Activated CD4-positive, alpha-beta T cell treated with anti-CD3 and anti-CD28 coated beads for 36 hours (primary cell): ENCODE data around the gene G0S2. TPM values are rescaled to one million over a fixed set of nuclear protein-coding genes. Genes with fewer than 3 reads are reported as not detected.
"Not testable (repeated sequence)": the region's sequence is repeated elsewhere in the genome, so short reads cannot be mapped to it uniquely, and the experiment has no call there.

Experiments
- ATAC-seq: fragments of 200-7000 bp; cut with Tn5 transposase; one replicate; pipeline ENCODE4 v1.10.0; 2021; ENCODE audit warnings: mild to moderate bottlenecking, moderate library complexity
- CTCF ChIA-PET: fragments of 350-600 bp; sonication (Branson Sonifier 250); formaldehyde crosslinking; loops from one replicate; lab custom pipeline; 2021; ENCODE audit warnings: antibody characterized with exemption; lab: Charles Lee
- POLR2A ChIA-PET: fragments of 350-600 bp; sonication (Branson Sonifier 250); formaldehyde crosslinking; loops from one replicate; lab custom pipeline; 2021; ENCODE audit warnings: antibody characterized with exemption, inconsistent platforms; lab: Charles Lee
- DNase-seq: peaks from one replicate; pipeline ENCODE4 v3.0.0-alpha.2; 2020
- H3K27ac Mint-ChIP-seq: one replicate; pipeline ENCODE4 v1.8.0; 2021; ENCODE audit warnings: mixed read lengths
- H3K27me3 Mint-ChIP-seq: one replicate; pipeline ENCODE4 v1.8.0; 2021; ENCODE audit warnings: mixed read lengths
- H3K36me3 Mint-ChIP-seq: one replicate; pipeline ENCODE4 v1.8.0; 2021; ENCODE audit warnings: low read depth, mixed read lengths
- H3K4me1 Mint-ChIP-seq: one replicate; pipeline ENCODE4 v1.8.0; 2021; ENCODE audit warnings: mixed read lengths
- H3K4me3 Mint-ChIP-seq: one replicate; pipeline ENCODE4 v1.8.0; 2021; ENCODE audit warnings: mild to moderate bottlenecking, moderate library complexity, mixed read lengths
- H3K9me3 Mint-ChIP-seq: one replicate; pipeline ENCODE4 v1.8.0; 2021; ENCODE audit warnings: low read depth, mixed read lengths
- intact Hi-C, 2 experiments: fragments of 100-400 bp; cut with DNase I in 1 of 2; cut with micrococcal nuclease in 1 of 2; formaldehyde crosslinking; loops; one replicate each; pipeline versions ENCODE4 v1.14.2 to v1.15.1; 2022 to 2024; cut with DNase I, micrococcal nuclease
- total RNA-seq, 2 experiments: library from RNA; stranded (reverse); gene quantifications; one replicate each; pipeline ENCODE4 v1.2.3, GENCODE V29; 2021

G0S2 gene
- total RNA-seq, 2 experiments from 2014 or later, result 21.9 to 22.8 TPM

- Mint-ChIP-seq H3K9me3 (no peaks in the 10 kb centered on the region), H3K27me3 (no peaks in the 10 kb centered on the region), H3K27ac (no peak overlapping the region), H3K4me1 (peaks cover 56% of the 10 kb centered on the region), H3K36me3 (no peaks in the 10 kb centered on the region), H3K4me3 (no peak overlapping the region)
- ChIA-PET POLR2A (no interaction called here), CTCF (interaction anchor here (0.5 to 2.7 kb wide), 10 partner anchors 14 to 119 kb away, joined by 3 to 12 read pairs (median 4); no protein-coding TSS in a partner anchor)
- ATAC-seq (no peak), DNase-seq (no peak)
- intact Hi-C loops, result loop anchor here in 1 of 2 experiments (2.0 kb wide), 1 partner anchor 14 kb away; the partner anchor contains the start of gene G0S2
Measured at GRCh38 chr1:209688746-209689234, 13.6 kb downstream of the G0S2 start.

- intact Hi-C loops, result loop anchor here in 1 of 2 experiments (2.0 kb wide), 1 partner anchor 15 kb away; the partner anchor contains the start of gene G0S2
- DNase-seq, result no peak
Measured at GRCh38 chr1:209689477-209689876, 14.3 kb downstream of the G0S2 start.

GRCh38 chr1:209691237-209691636 is 16.0 kb downstream of the G0S2 start:
- H3K36me3 Mint-ChIP-seq, result no peaks in the 10 kb centered on the region
- DNase-seq (no peak), ATAC-seq (no peak)
- ChIA-PET POLR2A (interaction anchor here (0.6 kb wide), 1 partner anchor 62 kb away, joined by 4 read pairs; no protein-coding TSS in a partner anchor), CTCF (interaction anchor here (0.9 to 4.0 kb wide), 16 partner anchors 9 to 125 kb away, joined by 3 to 21 read pairs (median 4); partner anchors contain the start of genes G0S2 and LAMB3)
- H3K27me3 Mint-ChIP-seq, result no peaks in the 10 kb centered on the region
- H3K27ac Mint-ChIP-seq, result no peak overlapping the region
- intact Hi-C loops, result loop anchor here in 1 of 2 experiments (5.0 kb wide), 1 partner anchor 136 kb away; the partner anchor contains the start of gene UTP25
- H3K4me3 Mint-ChIP-seq, result no peak overlapping the region
- no peaks in the 10 kb centered on the region for H3K9me3 Mint-ChIP-seq
- H3K4me1 Mint-ChIP-seq, result peaks cover 42% of the 10 kb centered on the region

More at GRCh38 chr1:209689477-209689876, 14.3 kb downstream of the G0S2 start:
- no peaks in the 10 kb centered on the region for H3K27me3 Mint-ChIP-seq
- CTCF ChIA-PET, result interaction anchor here (0.8 to 2.7 kb wide), 10 partner anchors 13 to 120 kb away, joined by 3 to 12 read pairs (median 3); no protein-coding TSS in a partner anchor
- no peak for ATAC-seq
- H3K4me1 Mint-ChIP-seq, result peaks cover 57% of the 10 kb centered on the region
- H3K4me3 Mint-ChIP-seq, result no peak overlapping the region
- H3K9me3 Mint-ChIP-seq, result no peaks in the 10 kb centered on the region
- no peaks in the 10 kb centered on the region for H3K36me3 Mint-ChIP-seq
- no peak overlapping the region for H3K27ac Mint-ChIP-seq
- POLR2A ChIA-PET, result interaction anchor here (0.6 kb wide), 1 partner anchor 8 kb away, joined by 3 read pairs; no protein-coding TSS in a partner anchor

GRCh38 chr1:209692296-209692695 is 17.1 kb downstream of the G0S2 start:
- DNase-seq, result no peak
- POLR2A ChIA-PET, result no interaction called here
- H3K36me3 Mint-ChIP-seq, result no peaks in the 10 kb centered on the region

GRCh38 chr1:209692745-209693504 is 17.7 kb downstream of the G0S2 start:
- H3K27me3 Mint-ChIP-seq, result no peaks in the 10 kb centered on the region
- no peaks in the 10 kb centered on the region for H3K9me3 Mint-ChIP-seq
- intact Hi-C loops, result loop anchor here (1.0 to 5.0 kb wide), 9 partner anchors 46 to 134 kb away; partner anchors contain the start of gene UTP25 (in 1 of the 2)
- peaks cover 40% of the 10 kb centered on the region for H3K4me1 Mint-ChIP-seq
- CTCF ChIA-PET, result interaction anchor here (0.7 to 4.0 kb wide), 28 partner anchors 9 to 178 kb away, joined by 3 to 23 read pairs (median 4); partner anchors contain the start of genes G0S2, HSD11B1 and LAMB3
- H3K36me3 Mint-ChIP-seq, result no peaks in the 10 kb centered on the region
- ATAC-seq (peak; percentile 68), DNase-seq (peak; percentile 88)
- POLR2A ChIA-PET, result no interaction called here
- H3K27ac Mint-ChIP-seq, result peak overlapping the region; percentile 43
- no peak overlapping the region for H3K4me3 Mint-ChIP-seq

More at GRCh38 chr1:209692296-209692695, 17.1 kb downstream of the G0S2 start:
- ATAC-seq, result no peak
- Mint-ChIP-seq H3K4me1 (peaks cover 42% of the 10 kb centered on the region), H3K4me3 (no peak overlapping the region), H3K27me3 (no peaks in the 10 kb centered on the region), H3K27ac (peak overlapping the region; percentile 35), H3K9me3 (no peaks in the 10 kb centered on the region)
- CTCF ChIA-PET, result interaction anchor here (0.8 to 4.0 kb wide), 16 partner anchors 10 to 126 kb away, joined by 3 to 23 read pairs (median 6); partner anchors contain the start of genes G0S2, HSD11B1 and LAMB3
- intact Hi-C loops, result loop anchor here (2.0 to 5.0 kb wide), 4 partner anchors 45 to 135 kb away; partner anchors contain the start of gene UTP25 (in 1 of the 2)

GRCh38 chr1:209696673-209697072 is 21.5 kb downstream of the G0S2 start:
- H3K36me3 Mint-ChIP-seq, result no peaks in the 10 kb centered on the region
- ATAC-seq (no peak), DNase-seq (no peak)
- ChIA-PET CTCF (interaction anchor here (0.7 to 1.6 kb wide), 10 partner anchors 9 to 130 kb away, joined by 3 to 10 read pairs (median 4); no protein-coding TSS in a partner anchor), POLR2A (no interaction called here)
- H3K27ac Mint-ChIP-seq, result peak overlapping the region; percentile 64
- H3K4me1 Mint-ChIP-seq, result peaks cover 44% of the 10 kb centered on the region
- H3K9me3 Mint-ChIP-seq, result no peaks in the 10 kb centered on the region
- no peaks in the 10 kb centered on the region for H3K27me3 Mint-ChIP-seq
- no peak overlapping the region for H3K4me3 Mint-ChIP-seq
- intact Hi-C loops, result no loop called here

GRCh38 chr1:209697126-209697525 is 21.9 kb downstream of the G0S2 start:
- ATAC-seq (no peak), DNase-seq (no peak)
- Mint-ChIP-seq H3K4me1 (peaks cover 45% of the 10 kb centered on the region), H3K36me3 (no peaks in the 10 kb centered on the region), H3K27me3 (no peaks in the 10 kb centered on the region), H3K4me3 (no peak overlapping the region), H3K27ac (peak overlapping the region; percentile 34), H3K9me3 (no peaks in the 10 kb centered on the region)
- ChIA-PET CTCF (interaction anchor here (0.6 to 1.6 kb wide), 10 partner anchors 10 to 131 kb away, joined by 3 to 10 read pairs (median 4); no protein-coding TSS in a partner anchor), POLR2A (no interaction called here)
- intact Hi-C loops, result no loop called here

GRCh38 chr1:209700686-209701085 is 25.5 kb downstream of the G0S2 start:
- POLR2A ChIA-PET, H3K9me3 Mint-ChIP-seq, ATAC-seq, intact Hi-C loops, H3K27ac Mint-ChIP-seq, H3K36me3 Mint-ChIP-seq, DNase-seq, H3K4me3 Mint-ChIP-seq, H3K27me3 Mint-ChIP-seq: not testable (repeated sequence)
- H3K4me1 Mint-ChIP-seq, result peaks cover 50% of the 10 kb centered on the region
- CTCF ChIA-PET, result interaction anchor here (0.7 to 1.1 kb wide), 2 partner anchors 34 to 55 kb away, joined by 3 read pairs; no protein-coding TSS in a partner anchor

GRCh38 chr1:209702832-209703231 is 27.6 kb downstream of the G0S2 start:
- Mint-ChIP-seq H3K9me3 (no peaks in the 10 kb centered on the region), H3K36me3 (peaks cover 2% of the 10 kb centered on the region), H3K27ac (no peak overlapping the region), H3K27me3 (no peaks in the 10 kb centered on the region), H3K4me3 (no peak overlapping the region), H3K4me1 (peaks cover 42% of the 10 kb centered on the region)
- DNase-seq (no peak), ATAC-seq (no peak)
- intact Hi-C loops, result no loop called here
- ChIA-PET CTCF (interaction anchor here (0.6 to 4.8 kb wide), 6 partner anchors 9 to 132 kb away, joined by 3 to 23 read pairs (median 4); no protein-coding TSS in a partner anchor), POLR2A (no interaction called here)

GRCh38 chr1:209703834-209704504 is 28.8 kb downstream of the G0S2 start:
- H3K4me1 Mint-ChIP-seq, result peaks cover 40% of the 10 kb centered on the region
- ATAC-seq, result peak; percentile 57
- POLR2A ChIA-PET, result no interaction called here

More at GRCh38 chr1:209703834-209704504, 28.8 kb downstream of the G0S2 start:
- no peaks in the 10 kb centered on the region for H3K27me3 Mint-ChIP-seq
- peak overlapping the region; percentile 82 for H3K27ac Mint-ChIP-seq
- intact Hi-C loops, result no loop called here
- CTCF ChIA-PET, result interaction anchor here (0.6 to 4.8 kb wide), 7 partner anchors 10 to 101 kb away, joined by 3 to 23 read pairs (median 4); no protein-coding TSS in a partner anchor
- no peaks in the 10 kb centered on the region for H3K9me3 Mint-ChIP-seq
- peaks cover 2% of the 10 kb centered on the region for H3K36me3 Mint-ChIP-seq
- H3K4me3 Mint-ChIP-seq, result peak overlapping the region; percentile 32
- DNase-seq, result peak; percentile 27
